ENCODE data around the gene RAP1GAP2. TPM values are rescaled to one million over a fixed set of nuclear protein-coding genes. Genes with fewer than 3 reads are reported as not detected.
A peak's percentile ranks its signal among the peaks of the same experiment; 100 is the strongest.

RAP1GAP2 gene
- total and polyA plus RNA-seq, 11 donors: 13.5 to 44.1 (median 34.3) TPM

GRCh38 chr17:2936771-2937321 is 140.6 kb downstream of the RAP1GAP2 start:
- intact Hi-C loops (cut with DNase I): loop anchor here in 4 of 10 donors (5.0 to 10.0 kb wide), 4 partner anchors 50 to 82 kb away; no protein-coding TSS in a partner anchor
- 85 to 95% (median 92%) methylated on average over 7 of the region's 7 CpGs for WGBS, 4 donors
- H3K4me3 ChIP-seq: no peak overlapping the region
- no peaks in the 10 kb centered on the region for H3K27me3 ChIP-seq
- no peak for ATAC-seq
- no peak overlapping the region for H3K27ac ChIP-seq
- TF ChIP-seq POLR2A (IDR thresholded peaks at IDR 0.05): no peak
- peaks cover 0 to 17% (median 0%) of the 10 kb centered on the region in 12 donors for H3K4me1 ChIP-seq
- H3K9me3 ChIP-seq: no peaks in the 10 kb centered on the region
- H3K36me3 ChIP-seq: peaks cover 0 to 4% (median 0%) of the 10 kb centered on the region in 9 donors
- no peak for DNase-seq

DNA sequence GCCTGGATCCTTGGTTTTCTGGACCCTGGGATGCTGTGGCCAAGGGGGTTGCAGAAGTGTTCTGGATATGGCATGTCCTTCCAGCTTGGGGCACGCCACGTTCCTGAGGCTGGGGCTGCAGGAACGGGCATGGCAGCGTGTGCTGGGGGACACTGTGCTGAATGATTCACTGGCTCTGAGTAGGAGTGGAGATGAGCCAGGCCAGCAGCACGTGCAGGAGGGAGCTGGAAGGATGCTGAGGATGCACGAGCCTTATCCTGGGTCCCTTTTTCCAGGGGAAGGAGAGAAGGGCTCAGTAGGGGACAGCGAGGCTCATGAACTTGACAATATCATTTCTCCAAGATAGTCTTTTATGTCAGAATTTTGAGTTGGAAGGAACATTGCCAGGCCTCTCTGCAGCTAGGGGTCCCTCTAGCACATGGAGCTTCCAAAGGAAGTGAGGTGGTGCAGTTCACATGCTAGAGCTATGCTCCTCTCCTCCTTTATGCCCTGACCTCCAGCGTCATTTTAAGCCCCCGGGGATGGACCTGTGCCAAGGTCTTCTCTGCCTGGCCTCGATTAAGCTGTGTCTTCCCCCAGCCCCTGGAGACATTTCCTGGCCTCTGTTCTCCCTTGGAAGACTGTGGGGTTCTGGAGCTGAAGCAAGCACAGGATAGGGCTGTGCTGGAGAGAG is 141.2 kb downstream of the RAP1GAP2 start:
- intact Hi-C loops (cut with DNase I): loop anchor here in 4 of 10 donors (5.0 to 10.0 kb wide), 4 partner anchors 50 to 83 kb away; no protein-coding TSS in a partner anchor
- H3K4me3 ChIP-seq: no peak overlapping the region
- peak in 4 of 12 donors; percentile 7 to 23 (median 10) for TF ChIP-seq CTCF (IDR thresholded peaks at IDR 0.05)
- no peak for TF ChIP-seq POLR2A (IDR thresholded peaks at IDR 0.05)
- peaks cover 0 to 4% (median 0%) of the 10 kb centered on the region in 9 donors for H3K36me3 ChIP-seq
- H3K4me1 ChIP-seq: peaks cover 0 to 17% (median 0%) of the 10 kb centered on the region in 12 donors
- no peaks in the 10 kb centered on the region for H3K27me3 ChIP-seq
- DNase-seq (no peak), ATAC-seq (no peak)
- WGBS, 4 donors: 41 to 54% (median 52%) methylated on average over 10 of the region's 10 CpGs
- no peak overlapping the region for H3K27ac ChIP-seq
- H3K9me3 ChIP-seq: no peaks in the 10 kb centered on the region

DNA sequence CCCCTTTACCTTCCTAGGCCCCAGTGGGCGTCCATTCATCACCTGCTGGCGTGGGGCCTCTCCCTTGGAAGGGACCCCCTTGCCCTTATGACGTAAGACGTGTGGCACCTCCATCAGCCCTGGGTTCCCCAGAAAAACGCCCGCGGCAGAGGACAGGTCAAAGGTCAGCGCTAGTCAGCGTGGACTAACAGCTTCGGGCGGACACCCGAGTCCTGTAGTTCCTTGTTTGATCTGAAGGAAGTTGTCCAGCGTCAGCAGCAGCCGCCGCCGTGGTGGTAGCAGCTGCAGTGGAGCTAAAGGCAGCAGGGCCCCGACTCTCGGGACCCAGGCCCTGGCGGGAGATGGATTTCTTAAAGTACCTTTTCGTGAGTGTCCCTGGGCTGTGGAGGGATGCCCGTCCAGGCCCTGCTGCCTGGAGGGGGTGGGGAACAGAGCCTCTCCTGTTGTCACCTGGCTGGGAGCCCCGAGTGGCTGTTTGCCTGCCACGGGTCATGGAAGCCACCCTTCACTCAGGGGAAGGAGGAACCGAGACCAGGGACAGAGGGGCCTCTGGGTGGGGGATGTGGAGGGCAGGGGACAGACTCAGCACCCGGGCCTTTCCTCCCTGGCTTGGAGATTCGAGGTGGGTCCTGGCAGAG is 143.6 kb downstream of the RAP1GAP2 start:
- H3K4me1 ChIP-seq: peaks cover 0 to 25% (median 0%) of the 10 kb centered on the region in 12 donors
- intact Hi-C loops (cut with DNase I): loop anchor here in 5 of 10 donors (2.0 to 10.0 kb wide), 6 partner anchors 27 to 85 kb away; no protein-coding TSS in a partner anchor
- DNase-seq: peak in 1 of 5 donors; percentile 67
- TF ChIP-seq CTCF (IDR thresholded peaks at IDR 0.05): no peak
- TF ChIP-seq POLR2A (IDR thresholded peaks at IDR 0.05): no peak
- no peaks in the 10 kb centered on the region for H3K27me3 ChIP-seq
- 72 to 75% (median 74%) methylated on average over 15 to 26 of the region's 26 CpGs for WGBS, 4 donors
- H3K4me3 ChIP-seq: peak overlapping the region in 3 of 12 donors; percentile 4 to 19 (median 6)
- peak overlapping the region; percentile 25 to 85 (median 60) for H3K27ac ChIP-seq
- peak; percentile 16 to 58 (median 49) for ATAC-seq
- H3K36me3 ChIP-seq: no peaks in the 10 kb centered on the region
- H3K9me3 ChIP-seq: no peaks in the 10 kb centered on the region

DNA sequence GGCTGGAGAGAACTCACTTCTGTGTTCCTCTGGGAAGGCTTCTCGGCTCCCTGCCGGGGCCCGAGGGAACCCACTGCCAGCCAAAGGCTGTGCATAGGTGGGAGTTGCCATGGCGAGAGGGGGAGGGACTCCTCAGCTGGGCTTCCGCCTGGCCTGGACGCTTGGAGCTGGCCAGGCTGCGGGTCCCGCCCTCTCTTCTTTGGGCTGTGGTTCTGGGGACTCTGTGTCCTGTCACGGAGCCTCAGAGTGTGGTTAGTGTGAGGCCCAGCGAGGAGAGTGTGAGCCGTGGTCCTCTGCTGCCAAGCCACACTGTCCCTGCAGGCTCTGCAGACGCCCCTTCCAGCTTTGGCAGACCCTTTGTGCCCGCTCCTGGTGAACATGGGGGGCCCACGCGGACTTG is 144.1 kb downstream of the RAP1GAP2 start:
- H3K9me3 ChIP-seq: no peaks in the 10 kb centered on the region
- DNase-seq: peak; percentile 47 to 88 (median 77)
- peak overlapping the region; percentile 25 to 85 (median 60) for H3K27ac ChIP-seq
- TF ChIP-seq POLR2A (IDR thresholded peaks at IDR 0.05) (no peak), CTCF (IDR thresholded peaks at IDR 0.05) (no peak)
- intact Hi-C loops (cut with DNase I): loop anchor here in 1 of 10 donors (2.0 to 5.0 kb wide), 2 partner anchors 26 to 42 kb away; no protein-coding TSS in a partner anchor
- ATAC-seq: peak; percentile 95 to 98 (median 97)
- H3K4me3 ChIP-seq: peak overlapping the region in 3 of 12 donors; percentile 4 to 19 (median 6)
- 29 to 53% (median 36%) methylated on average over 8 to 15 of the region's 15 CpGs for WGBS, 4 donors
- H3K36me3 ChIP-seq: no peaks in the 10 kb centered on the region
- peaks cover 0 to 25% (median 0%) of the 10 kb centered on the region in 12 donors for H3K4me1 ChIP-seq
- no peaks in the 10 kb centered on the region for H3K27me3 ChIP-seq

All from heart left ventricle (tissue), 16 donors.